ENCODE data around the gene WASF1.

Gene WASF1

DNA sequence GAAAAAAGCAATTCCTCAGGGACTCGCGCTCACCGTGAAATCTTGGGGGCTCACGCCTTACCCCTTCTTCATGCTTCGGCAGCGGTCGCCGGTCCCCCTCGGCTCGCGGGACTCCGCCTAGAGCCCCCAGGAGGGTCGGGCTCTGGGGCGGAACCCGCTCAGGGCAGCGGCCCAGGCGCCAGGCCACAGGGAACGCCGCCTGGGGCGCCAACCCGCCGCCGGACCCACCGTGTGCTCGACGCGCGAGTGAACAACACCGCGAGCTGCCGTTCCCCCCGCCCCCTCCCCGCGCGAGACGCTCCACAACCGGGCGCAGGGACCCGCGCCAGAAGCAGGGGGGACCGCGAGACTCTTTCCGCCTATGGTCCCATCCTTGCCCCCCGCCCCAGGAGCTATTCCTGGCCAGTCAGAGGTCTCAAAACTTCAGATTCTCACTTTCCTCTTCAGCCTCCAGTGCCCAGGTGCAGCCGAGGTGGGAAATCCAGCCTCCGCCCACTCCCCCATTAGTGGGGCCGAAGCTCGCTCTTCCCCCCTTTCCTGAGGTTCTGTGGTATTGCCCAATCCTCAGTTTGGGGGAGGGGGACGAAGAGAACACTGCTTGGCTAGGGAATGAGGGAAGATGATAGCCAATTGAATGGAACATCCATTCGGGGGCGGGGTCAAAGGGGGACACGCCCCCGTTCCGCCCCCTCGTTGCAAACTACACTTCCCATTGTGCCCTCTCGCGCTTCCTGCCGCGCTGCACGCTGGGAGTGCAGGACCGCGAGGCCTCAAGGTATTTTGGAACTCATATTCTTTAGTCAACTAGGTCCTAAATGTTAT lies at the start of gene WASF1:
Gene WASF1 (minus strand): TSS at position 265 of the 822 bp plus-strand sequence. CDS start 52,069 bp downstream, outside the sequence.
- DNase-seq (ENCODE audit: low spot score) = peak; percentile 91

GRCh38 chr6:110226261-110226660 lies 46.8 kb upstream of the WASF1 start:
- DNase-seq (ENCODE audit: low spot score) = no peak

DNA sequence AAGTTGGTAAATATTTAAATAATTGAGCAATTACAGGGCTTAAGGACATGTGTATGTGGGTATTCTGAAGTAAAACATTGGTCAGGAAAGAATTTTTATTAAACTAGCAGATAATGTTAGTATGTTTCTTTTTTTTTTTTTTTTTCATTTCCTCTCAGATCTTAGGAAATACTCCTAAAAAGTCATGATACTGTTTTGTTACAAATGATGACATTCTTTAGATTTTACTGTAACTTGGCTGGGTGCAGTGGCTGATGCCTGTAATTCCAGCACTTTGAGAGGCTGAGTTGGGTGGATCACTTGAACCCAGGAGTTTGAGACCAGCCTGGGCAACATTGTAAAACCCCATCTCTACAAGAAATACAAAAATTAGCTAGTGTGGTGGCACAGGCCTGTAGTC lies 42.3 kb upstream of the WASF1 start:
- no peak for DNase-seq (ENCODE audit: low spot score)

DNA sequence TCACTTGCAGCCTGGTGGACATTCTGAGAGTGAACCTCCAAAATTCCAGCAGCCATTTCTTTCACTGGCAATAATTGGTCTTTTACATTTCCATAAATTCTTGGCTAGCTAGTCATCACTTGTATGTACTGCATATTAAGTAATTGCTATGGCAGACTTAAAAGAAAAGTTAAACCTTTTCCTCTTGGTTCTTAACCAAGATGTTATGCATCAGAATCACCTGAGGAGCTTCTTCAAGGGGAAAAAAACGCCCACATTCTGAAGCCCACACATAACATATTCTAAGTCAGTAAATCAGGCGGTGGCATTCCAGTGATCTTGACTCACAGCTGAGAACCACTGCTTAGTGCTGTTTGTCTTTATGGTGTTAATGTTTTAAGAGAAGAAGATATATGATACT lies 37.8 kb upstream of the WASF1 start:
- DNase-seq (ENCODE audit: low spot score) = no peak

GRCh38 chr6:110216140-110216539 lies 36.7 kb upstream of the WASF1 start:
- DNase-seq (ENCODE audit: low spot score) = no peak

- DNase-seq (ENCODE audit: low spot score) = no peak
Measured at GRCh38 chr6:110214338-110214737, 34.9 kb upstream of the WASF1 start.

DNA sequence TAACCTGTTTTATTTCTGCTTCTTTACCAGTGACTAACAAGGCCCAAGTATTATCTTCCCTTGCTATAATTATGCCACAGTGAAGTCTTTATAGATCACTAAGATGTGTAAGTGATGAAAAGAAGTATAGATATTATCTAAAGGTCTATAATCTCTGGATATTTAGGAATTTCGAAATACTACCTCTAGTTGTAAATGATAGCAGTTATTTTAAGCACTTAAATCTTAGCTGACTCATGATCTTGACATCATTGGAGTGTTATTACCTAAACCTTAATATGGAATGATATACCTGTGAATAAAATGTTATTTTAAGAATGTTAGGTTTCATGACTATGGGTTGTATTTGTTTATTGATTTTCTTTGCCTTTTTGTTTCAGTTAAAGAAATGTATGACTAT lies 32.3 kb upstream of the WASF1 start:
- DNase-seq (ENCODE audit: low spot score) = no peak

- DNase-seq (ENCODE audit: low spot score) = no peak
Measured at GRCh38 chr6:110207652-110208051, 28.2 kb upstream of the WASF1 start.

DNA sequence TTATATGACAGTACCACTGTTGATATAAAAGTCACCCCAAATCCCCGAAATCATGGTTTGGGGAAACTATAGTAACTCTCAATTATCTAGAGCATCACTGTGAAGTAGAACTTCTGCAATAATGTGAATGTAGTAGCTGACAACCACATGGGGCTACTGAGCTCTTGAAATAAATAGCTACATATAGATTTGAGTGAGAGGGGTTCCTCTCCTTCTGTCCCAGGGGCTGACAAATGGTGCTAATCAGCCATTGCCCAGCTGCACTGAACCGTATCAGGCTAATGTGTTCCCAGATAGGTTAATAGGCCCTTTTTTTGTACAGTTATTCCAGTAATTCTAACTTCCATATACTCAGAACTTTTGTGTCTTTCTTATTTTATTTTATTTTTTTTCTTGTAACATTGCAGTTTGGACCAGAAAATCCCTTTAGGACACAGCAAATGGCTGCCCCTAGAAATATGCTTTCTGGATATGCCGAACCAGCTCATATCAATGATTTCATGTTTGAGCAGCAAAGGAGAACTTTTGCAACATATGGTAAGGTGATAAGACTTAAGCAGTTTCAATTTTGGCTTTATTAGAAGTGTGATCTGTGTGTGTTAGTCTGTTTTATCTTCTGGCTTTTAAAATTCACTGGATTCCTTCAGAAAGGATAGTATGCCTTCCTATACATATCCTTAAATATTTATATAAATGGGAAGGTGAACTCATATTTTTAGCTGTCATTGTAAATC lies 21.8 kb upstream of the WASF1 start:
- no peak for DNase-seq (ENCODE audit: low spot score)

GRCh38 chr6:110198561-110198960 lies 19.1 kb upstream of the WASF1 start:
- DNase-seq (ENCODE audit: low spot score) = no peak

DNA sequence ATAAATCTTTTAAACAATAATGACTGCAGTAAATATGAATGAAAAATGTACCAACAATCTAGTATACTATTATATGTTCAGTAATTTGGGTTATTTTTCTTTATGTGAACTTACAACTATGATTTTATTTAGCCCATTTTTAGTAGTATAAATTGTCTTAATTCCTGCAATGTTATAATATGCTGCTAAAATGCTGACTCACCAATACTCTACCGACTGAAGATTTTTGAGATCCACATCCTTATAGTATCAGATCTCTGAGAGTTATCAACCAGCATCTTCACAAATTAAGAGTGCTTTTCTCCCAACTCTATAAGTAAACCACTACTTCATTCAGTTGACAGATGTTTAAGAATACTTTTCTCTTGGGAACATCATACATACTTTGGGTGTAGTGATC lies 17.4 kb upstream of the WASF1 start:
- no peak for DNase-seq (ENCODE audit: low spot score)

DNA sequence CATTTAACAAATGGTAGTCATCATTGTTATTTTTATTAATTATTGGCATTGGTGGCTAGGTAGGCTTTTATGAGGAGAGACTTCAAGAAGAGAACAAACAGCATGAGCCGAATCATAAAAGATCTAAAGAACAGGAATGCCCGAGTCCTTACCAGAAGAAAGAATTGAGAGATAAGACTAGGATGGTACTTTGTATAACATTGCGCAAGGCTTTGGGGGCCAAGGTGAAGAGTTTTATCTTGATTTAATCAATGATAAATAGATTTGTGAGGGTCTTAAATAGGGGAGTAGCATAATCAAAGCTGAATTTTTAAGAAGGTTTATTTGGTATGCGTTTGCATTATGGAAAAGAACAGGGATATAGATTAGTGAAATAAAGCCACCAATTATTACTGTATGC lies 16.2 kb upstream of the WASF1 start:
- DNase-seq (ENCODE audit: low spot score) = no peak

DNA sequence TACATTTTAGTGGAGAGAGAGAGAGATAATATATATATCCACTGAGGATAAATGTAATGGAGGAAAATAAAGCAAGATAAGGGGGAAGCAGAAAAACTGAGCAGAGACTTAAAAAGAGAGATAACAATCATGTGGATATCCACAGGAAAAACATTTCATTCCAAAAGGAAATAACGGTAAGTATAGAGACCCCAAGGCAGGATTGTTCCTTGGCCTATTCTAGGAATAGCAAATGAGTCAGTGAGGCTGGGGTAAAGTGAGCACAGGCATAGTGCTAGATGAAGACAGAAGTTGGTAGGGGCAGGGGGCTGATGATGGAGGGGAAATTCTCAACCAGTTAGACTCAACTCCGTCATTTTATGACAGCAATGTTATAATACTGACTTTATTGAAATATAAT lies 12.0 kb upstream of the WASF1 start:
- no peak for DNase-seq (ENCODE audit: low spot score)

DNA sequence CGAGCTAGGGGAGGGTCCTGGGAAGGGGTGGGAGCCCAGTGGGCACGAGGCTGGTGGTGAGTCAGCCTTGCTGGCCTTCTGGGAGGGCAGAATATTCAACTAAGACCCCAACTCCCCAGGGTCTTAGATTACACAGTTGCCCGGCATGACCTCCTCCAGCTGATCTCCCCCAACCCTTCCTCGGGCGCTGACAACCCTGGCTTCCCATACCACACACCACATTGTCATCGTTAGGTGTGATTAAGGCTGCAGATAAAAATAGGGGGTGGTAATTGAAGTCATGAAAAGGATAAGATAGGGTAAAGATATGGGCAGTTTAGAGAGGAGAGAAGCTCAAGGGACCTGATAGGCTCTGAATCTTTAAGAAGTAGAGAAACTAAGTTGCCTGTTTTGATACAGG lies 11.3 kb upstream of the WASF1 start:
- no peak for DNase-seq (ENCODE audit: low spot score)

DNA sequence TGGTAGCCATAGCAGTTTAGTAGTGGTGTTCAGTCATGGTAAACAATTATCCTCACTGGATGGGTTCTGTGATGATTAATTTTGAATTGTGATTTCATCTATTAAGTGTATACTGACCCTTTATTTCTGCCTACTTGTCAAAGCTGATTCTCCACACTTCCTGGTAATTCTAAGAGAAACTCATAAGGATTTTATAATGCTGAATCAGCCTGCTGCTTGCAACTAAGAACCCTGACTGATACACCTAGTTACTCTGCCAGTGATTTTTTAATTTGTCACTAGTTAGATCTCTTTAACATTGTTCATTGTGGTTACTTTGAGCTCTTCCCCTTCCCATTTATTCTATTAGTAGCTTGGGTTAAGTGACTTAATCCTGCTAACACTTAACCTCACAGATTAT lies 9.3 kb upstream of the WASF1 start:
- DNase-seq (ENCODE audit: low spot score) = no peak

DNA sequence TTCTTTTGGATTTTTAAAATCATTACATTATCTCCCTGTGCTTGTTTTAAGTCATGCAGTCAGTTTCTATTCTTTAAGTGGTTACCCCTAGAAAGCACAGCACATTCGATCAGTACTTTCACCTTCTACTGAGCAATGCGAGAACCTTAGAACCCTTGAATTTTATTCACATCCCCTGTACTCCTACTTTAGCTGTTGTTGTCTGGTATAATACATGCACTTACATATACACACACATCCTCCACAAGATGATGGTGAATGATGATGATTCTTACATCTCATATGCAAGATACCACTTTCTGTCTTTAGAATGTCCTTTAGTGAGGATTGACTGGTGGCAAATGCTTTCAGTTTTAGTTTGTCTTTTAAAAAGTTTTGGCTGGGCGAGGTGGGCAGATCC lies 6.4 kb upstream of the WASF1 start:
- DNase-seq (ENCODE audit: low spot score) = no peak

GRCh38 chr6:110183292-110183885 lies 3.9 kb upstream of the WASF1 start:
- DNase-seq (ENCODE audit: low spot score) = no peak

GRCh38 chr6:110181131-110182030 lies 1.9 kb upstream of the WASF1 start:
- DNase-seq (ENCODE audit: low spot score) = no peak

DNA sequence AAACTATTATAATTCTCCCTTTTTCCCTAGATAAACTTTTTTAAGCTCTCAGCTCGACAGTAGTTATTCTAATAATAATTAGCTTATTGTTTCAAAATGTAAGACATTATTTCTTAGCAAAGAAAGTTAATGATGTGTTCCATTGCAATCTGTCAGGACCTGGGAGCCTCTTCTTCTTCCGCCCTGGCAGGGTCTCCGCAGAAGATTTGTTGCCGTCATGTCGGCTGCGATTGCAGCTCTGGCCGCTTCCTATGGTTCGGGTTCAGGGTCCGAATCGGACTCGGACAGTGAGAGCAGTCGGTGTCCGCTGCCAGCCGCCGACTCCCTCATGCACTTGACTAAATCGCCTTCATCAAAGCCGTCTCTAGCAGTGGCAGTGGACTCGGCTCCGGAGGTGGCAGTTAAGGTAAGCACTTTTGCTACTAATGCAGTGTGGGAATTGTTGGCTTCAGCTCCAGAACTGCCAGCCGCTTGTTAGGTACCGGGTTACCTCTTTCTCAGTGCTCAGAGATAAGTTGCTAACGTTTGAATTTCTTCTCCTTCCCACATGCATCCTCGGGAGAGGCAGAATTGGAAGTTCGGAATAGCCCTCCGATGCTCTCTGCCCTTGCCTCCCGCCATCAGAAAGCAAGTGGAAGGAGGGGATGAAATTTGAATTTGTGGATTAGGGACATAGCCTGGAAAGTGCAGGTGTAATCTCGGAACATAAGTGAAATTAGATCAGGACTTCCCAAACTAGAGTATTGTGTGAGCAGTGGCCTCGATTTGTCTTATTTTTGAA lies 948 bp upstream of the WASF1 start, which contains the start of gene CDC40:
Gene CDC40 (plus strand): TSS at position 200 of the 781 bp plus-strand sequence. CDS start 18 bp downstream, at position 218.
- DNase-seq (ENCODE audit: low spot score) = no peak

DNA sequence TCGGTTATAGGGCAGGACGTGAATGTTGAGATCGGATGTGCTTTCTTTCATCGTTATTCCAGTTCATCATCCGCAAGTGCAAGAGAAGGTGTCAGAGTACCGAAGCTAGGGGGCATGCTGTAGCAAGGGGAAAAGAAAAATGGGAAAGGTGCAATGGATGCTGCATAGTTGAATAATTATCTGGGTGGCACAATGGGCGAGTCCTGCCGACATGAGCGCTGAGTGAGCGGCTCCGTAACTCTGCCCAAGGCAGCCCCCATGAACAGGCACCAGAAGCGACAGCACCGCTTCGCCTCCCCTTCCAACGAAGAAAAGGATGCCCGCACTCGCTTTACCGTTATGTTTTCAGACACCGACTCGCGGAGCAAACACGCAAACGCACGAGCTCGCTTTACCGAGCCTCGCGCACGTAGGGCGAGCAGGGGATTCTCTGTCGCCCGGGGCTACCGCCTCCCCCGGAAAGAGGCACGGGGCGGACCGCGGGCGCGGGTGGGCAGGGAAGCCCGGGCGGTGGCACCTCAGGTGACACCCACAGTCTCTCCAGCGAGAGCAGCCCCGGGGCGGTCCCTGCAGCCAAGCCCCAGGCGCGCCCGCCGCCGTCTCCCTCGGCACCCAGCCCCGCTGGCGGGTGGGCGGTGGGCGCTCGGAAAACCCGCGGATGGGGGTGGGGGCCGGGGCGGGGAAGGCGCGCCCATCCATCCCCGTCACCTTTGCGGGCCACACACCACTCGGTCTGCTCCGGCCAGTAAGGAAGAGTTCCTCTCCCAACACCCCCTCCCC lies 654 bp downstream of the WASF1 start:
- DNase-seq (ENCODE audit: low spot score) = peak; percentile 59

Measured in CD4-positive, alpha-beta T cell treated with Interleukin-2 at 100 ng/mL for 4 hours (primary cell).